Thyroid gland (tissue), 4 donors: ENCODE results near the gene PALLD.

Source experiments
- CTCF ChIP-seq, 6 experiments: fragments of 200-600 bp in 3 of 6; fragments of 450-650 bp in 3 of 6; sonication (generic) in 3 of 6; IDR thresholded peaks; one replicate each; pipeline ENCODE4 v1.5.1; 2016 to 2019; ENCODE audit warnings: antibody characterized with exemption in 6 of 6, mild to moderate bottlenecking in 2 of 6, inconsistent platforms in 1 of 6, moderate library complexity in 1 of 6
- POLR2A ChIP-seq, 2 donors: fragments of 450-650 bp; IDR thresholded peaks; one replicate each; pipeline ENCODE4 v1.6.1; 2017; ENCODE audit warnings: antibody characterized with exemption in 2 of 2, mild to moderate bottlenecking in 2 of 2, moderate library complexity in 1 of 2

- TF ChIP-seq POLR2A (IDR thresholded peaks at IDR 0.05): no peak
- no peak for TF ChIP-seq CTCF (IDR thresholded peaks at IDR 0.05)
Measured at GRCh38 chr4:168558599-168558998, 61.7 kb downstream of the PALLD start.
